Effector CD8-positive, alpha-beta T cell (primary cell): ENCODE data around the gene CTSE.
"Not testable (repeated sequence)": the region's sequence is repeated elsewhere in the genome, so short reads cannot be mapped to it uniquely, and the experiment has no call there.

ENCODE experiments used
- DNase-seq: peaks from one replicate; lab custom pipeline; 2025; lab: John Stamatoyannopoulos, UW

CTSE gene

GRCh38 chr1:206014601-206015000, 9.1 kb downstream of the CTSE start:
- no peak for DNase-seq

GRCh38 chr1:206013026-206013795, 10.5 kb downstream of the CTSE start:
- no peak for DNase-seq

DNA sequence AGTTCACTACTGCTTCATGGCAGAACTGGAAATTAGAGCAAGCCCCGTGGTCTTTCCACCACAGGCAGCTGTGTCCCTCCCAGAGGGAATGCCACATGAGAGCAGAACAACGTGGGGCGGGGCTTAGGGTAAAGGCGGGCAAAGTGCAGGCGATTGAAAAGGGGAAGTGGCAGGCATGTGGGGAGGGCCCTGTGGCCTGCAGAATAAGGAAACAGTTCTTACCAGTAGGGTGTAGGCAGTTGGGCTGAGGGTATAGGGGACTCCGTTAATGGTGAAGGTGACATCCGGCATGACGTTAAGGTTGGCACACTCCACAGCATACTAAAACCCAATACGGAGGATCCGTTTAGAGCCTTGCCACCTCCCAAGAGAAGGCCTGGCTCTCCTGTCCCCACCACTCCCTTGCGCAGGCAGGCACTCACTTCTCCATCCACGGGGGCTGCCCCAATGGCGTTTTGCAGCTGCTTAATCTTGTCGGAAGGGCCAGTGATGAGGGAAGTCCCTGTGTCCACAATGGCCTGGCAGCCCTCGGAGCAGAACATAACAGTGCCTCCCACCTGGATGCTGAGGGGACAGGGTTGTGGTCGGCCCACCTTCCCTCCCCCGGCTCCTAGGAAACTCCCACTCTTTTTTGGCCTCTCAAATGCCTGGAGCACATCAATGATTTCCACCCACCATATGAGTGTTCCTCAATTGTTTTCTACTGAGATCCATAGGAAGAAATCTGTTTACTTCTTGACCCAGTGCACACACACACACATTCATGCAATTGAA, 11.4 kb downstream of the CTSE start:
- no peak for DNase-seq

GRCh38 chr1:206011057-206011456, 12.6 kb downstream of the CTSE start:
- DNase-seq = no peak

DNA sequence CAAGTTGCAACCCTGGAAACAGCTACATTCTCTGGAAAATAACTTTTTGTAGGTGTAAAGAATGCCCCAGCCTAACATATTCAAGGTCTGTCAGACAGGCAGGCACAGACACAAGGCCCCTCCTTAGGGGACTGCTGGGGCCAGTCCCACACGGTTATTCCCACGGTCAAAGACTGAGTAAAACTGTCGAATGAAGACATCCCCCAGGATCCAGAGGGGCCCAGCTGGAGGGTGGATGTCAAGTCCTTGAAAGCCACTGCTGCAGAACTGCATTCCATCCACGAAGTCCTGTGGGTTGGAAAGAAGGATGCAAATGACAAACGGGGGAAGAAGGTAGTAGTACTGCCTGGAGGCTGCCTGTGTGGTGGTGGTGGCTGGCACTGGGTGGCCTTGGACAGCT, 13.6 kb downstream of the CTSE start:
- DNase-seq = no peak

- no peak for DNase-seq
These were observed 16.7 kb downstream of the CTSE start for GRCh38 chr1:206006946-206007345.

GRCh38 chr1:206005778-206006180, 17.9 kb downstream of the CTSE start:
- no peak for DNase-seq

DNA sequence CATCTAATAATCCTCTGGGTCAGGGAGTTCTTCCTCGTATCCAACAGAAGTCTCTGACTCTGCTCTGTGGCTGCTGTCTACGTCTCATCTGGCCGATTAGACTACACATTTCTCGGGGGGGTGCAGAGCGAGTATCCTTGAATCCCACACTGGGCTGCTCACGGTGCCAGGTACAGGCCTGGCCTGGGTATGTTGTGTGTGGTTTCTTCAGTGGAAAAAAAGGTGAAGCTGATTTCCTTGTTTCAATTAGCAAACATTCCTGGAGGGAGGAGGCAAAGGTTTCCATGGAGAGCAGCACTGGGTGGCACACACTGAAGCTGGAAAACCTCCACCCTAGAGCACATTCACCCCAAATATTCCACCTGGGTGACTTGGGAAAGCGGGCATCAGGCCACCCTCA, 18.5 kb downstream of the CTSE start:
- DNase-seq = no peak

- no peak for DNase-seq
These were observed 18.9 kb downstream of the CTSE start for GRCh38 chr1:206004826-206005225.

- no peak for DNase-seq
These were observed 19.6 kb downstream of the CTSE start for GRCh38 chr1:206003854-206004800.

GRCh38 chr1:206002871-206003801, 20.6 kb downstream of the CTSE start, which contains the start of gene RAB7B:
Gene RAB7B (minus strand): TSS chr1:206003395. CDS start chr1:205994135, 9,260 bp downstream.
- no peak for DNase-seq

DNA sequence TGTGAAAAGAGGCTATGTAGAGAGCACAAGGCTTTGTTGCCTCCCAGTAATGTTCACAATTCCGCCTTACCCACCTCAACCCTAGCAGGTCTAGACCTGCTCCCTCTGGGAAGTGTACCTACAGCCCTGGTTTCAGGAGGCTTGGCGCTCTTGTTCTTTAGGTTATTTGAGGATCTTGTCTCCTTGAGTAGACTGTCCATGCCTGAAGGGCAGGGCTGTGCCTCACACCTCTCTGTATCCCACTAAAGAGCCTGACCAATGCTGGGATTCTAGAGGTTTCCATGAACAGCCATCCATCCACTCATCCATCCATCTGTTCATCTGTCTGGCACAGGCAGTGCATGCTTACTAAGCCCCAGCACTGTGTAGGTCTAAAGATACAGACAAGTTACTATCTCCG, 21.5 kb downstream of the CTSE start:
- no peak for DNase-seq

GRCh38 chr1:206001476-206001888, 22.2 kb downstream of the CTSE start:
- no peak for DNase-seq

DNA sequence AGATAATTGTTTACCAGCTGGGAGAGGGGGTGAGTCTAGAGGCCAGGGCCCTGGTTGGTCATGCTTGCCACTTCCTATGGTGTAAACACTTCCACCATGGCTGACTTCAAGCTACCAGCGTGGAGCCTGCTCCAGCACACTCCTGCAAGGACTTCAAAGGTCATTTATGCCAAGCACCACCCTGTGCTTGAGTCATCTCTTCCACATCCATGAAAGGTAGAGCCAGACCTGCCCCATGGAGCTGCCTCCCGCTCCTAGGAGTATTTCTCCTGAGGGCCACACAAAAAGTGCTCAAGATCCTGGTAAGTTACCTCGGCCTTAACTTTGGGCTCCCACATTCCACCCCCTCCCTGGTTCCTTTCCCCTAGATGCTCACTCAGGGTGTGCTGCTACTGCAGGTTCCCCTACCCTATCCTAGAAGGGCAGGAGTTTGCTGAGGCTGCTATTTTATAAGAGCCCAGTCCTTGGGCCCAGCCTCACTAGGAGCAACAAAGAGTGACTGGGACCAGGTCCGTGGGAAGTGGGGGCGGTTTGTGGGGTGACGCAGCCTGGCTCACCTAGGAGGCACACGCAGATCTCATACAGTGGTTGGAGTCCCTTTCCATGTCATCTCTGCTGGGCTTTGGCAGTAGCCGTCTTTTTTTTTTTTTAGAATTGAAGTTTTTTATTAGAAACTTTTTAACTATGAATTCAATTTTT, 22.9 kb downstream of the CTSE start:
- no peak for DNase-seq

GRCh38 chr1:205998457-205999241, 25.0 kb downstream of the CTSE start:
- no peak for DNase-seq

- DNase-seq = not testable (repeated sequence)
These were observed 27.1 kb downstream of the CTSE start for GRCh38 chr1:205996641-205997040.

GRCh38 chr1:205994346-205994745, 29.3 kb downstream of the CTSE start:
- no peak for DNase-seq

- no peak for DNase-seq
These were observed 30.6 kb downstream of the CTSE start for GRCh38 chr1:205993068-205993467.

DNA sequence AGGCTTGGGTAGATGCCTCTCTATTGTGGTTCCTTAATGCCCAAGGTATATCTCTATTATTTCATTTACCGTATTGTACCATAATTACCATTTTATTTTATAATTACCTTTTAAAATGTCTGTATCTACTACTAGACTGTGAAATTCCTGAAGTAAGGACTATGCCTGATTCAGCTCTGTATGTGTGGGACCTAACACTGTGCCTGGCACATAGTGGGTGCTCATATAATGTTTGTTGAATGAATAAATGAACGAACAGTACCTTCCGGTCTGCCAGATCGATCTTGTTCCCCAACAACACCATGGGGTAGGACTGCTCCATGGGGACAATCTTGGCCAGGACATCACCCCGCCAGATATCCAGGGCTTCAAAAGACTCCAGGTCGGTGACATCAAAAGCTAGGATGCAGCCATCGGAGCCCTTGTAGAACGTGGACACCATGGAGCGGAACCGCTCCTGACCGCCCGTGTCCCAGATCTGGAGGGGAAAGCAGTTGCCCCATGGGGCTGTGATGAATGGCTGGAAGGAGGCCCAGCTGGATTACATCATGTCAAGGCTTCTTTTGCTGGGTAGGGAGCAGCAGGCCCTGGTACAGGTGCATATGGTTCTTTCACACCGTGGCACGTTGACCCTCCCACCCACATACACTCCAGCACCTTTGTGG, 31.3 kb downstream of the CTSE start:
- no peak for DNase-seq
